Panc1 (cell line): ENCODE data around the gene CDO1. TPM values are rescaled to one million over a fixed set of nuclear protein-coding genes. Genes with fewer than 3 reads are reported as not detected.

Experiments
- ATAC-seq: fragments of 200-7000 bp; cut with Tn5 transposase; 2 replicates; pipeline ENCODE4 v1.9.1; 2020; ENCODE audit warnings: mild to moderate bottlenecking, moderate library complexity
- BruUV-seq: library from RNA; stranded (reverse); fragments of 400-500 nt; replicated peaks from 2 replicates; lab custom pipeline; 2021; lab: Mats Ljungman, UMichigan
- CTCF ChIA-PET: fragments of 300-600 bp; sonication (Branson Sonifier 250); formaldehyde crosslinking; loops from one replicate; lab custom pipeline; 2022; ENCODE audit warnings: antibody characterized with exemption; lab: Charles Lee
- POLR2A ChIA-PET: fragments of 300-600 bp; sonication (Branson Sonifier 250); formaldehyde crosslinking; loops from one replicate; lab custom pipeline; 2022; ENCODE audit warnings: antibody characterized with exemption; lab: Charles Lee
- DNase-seq: peaks from one replicate; pipeline ENCODE4 v3.0.0-alpha.2; 2010; ENCODE audit warnings: low read depth, low spot score
- H3K27ac ChIP-seq: 2 replicates; pipeline ENCODE4 v1.5.1; 2011; ENCODE audit warnings: mild to moderate bottlenecking, low read length, inconsistent platforms
- H3K27me3 ChIP-seq: fragments of 200-500 bp; sonication (Bioruptor generic); 2 replicates; pipeline ENCODE4 v1.6.0; 2014; ENCODE audit warnings: low read length, inconsistent platforms; ENCODE audit not compliant: control insufficient read depth, insufficient read depth
- H3K36me3 ChIP-seq: fragments of 200-500 bp; sonication (Bioruptor generic); 2 replicates; pipeline ENCODE4 v1.5.1; 2014; ENCODE audit warnings: inconsistent platforms, mild to moderate bottlenecking, low read length, moderate library complexity; ENCODE audit not compliant: control insufficient read depth, insufficient read depth
- H3K4me1 ChIP-seq: 2 replicates; pipeline ENCODE4 v1.5.1; 2011; ENCODE audit warnings: inconsistent platforms, mild to moderate bottlenecking, low read length, moderate library complexity; ENCODE audit not compliant: control insufficient read depth, insufficient read depth
- H3K4me3 ChIP-seq, 2 experiments: 2 replicates each; pipeline ENCODE4 v1.5.1; 2011 to 2012; ENCODE audit warnings: low read depth in 2 of 2, low read length in 2 of 2, mild to moderate bottlenecking in 2 of 2, inconsistent platforms in 1 of 2, moderate library complexity in 1 of 2
- H3K9me3 ChIP-seq: fragments of 200-500 bp; sonication (Bioruptor generic); 2 replicates; pipeline ENCODE4 v1.5.1; 2014; ENCODE audit warnings: low read depth, mild to moderate bottlenecking, inconsistent platforms, low read length, moderate library complexity; ENCODE audit not compliant: control insufficient read depth, insufficient read depth
- POLR2AphosphoS5 ChIP-seq: IDR thresholded peaks from 2 replicates; pipeline ENCODE4 v1.6.1; 2012; ENCODE audit warnings: mild to moderate bottlenecking, low read depth, low read length, moderate library complexity
- SIN3A ChIP-seq: IDR thresholded peaks from 2 replicates; pipeline ENCODE4 v1.6.1; 2012; ENCODE audit warnings: low read depth, mild to moderate bottlenecking, low read length, moderate library complexity, borderline replicate concordance; ENCODE audit not compliant: insufficient read depth
- TCF7L2 ChIP-seq: IDR thresholded peaks from 2 replicates; pipeline ENCODE4 v1.6.1; 2011; ENCODE audit warnings: mild to moderate bottlenecking, low read depth, low read length, inconsistent platforms
- in situ Hi-C: cut with HindIII; loops from 2 replicates; pipeline ENCODE4 v1.10.0; 2016; ENCODE audit warnings: low sequenced_read_pairs, low pct_unique_long_range_greater_than_20kb
- intact Hi-C: fragments of 100-400 bp; cut with micrococcal nuclease; formaldehyde crosslinking; loops from one replicate; pipeline ENCODE4 v1.10.0; 2022; ENCODE audit not compliant: unreplicated experiment
- total RNA-seq: library from RNA; stranded (reverse); gene quantifications from one replicate; pipeline ENCODE4 v1.2.1, GENCODE V29; 2021; ENCODE audit not compliant: unreplicated experiment
- TF ChIP-seq, protein P1 (sequence below): fragments of 450-650 bp; IDR thresholded peaks from 2 replicates; pipeline ENCODE4 v1.5.1; 2017; ENCODE audit warnings: mild to moderate bottlenecking
- TF ChIP-seq, protein P2 (sequence below), 2 experiments: IDR thresholded peaks; 2 replicates each; pipeline ENCODE4 v1.6.1; 2011 to 2012; ENCODE audit warnings: low read depth in 2 of 2, control low read depth in 1 of 2, low read length in 1 of 2, mild to moderate bottlenecking in 1 of 2, moderate library complexity in 1 of 2; ENCODE audit not compliant: insufficient read depth in 1 of 2

Gene CDO1
- total RNA-seq, 1 experiment from 2014 or later, result not detected

DNA sequence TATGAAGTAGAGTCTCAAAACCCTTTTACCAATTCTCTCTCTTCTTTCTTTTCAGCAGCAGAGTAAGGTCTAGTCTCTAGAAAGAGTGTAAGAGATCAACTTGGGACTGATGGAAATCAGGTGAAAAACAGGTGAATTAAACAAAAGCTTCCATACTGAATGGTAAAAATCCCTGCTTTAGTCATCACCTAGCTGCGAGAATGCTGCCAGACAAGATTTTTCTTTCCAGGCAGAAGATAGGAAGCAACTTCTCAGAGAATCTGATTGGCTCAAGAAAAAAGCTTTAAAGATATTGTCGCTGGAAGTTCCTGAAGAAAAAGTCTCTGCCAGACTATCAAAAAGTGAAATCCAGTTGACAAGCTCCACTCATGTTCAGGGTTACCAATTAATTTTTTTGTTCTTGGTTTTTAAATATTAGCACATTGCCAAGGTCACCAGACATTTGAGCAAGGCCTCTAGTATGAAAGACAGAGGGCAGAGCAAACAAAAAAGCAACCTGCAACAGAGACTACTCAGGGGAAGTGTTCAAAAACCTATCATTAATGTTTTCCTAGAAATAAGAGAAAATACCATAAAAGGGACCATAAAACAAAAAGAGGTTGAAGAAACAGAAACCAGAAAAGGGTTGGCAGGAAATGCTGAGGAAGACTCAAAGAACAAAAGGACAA lies 9.3 kb downstream of the CDO1 start:
- no TSS peak for BruUV-seq
- POLR2A ChIA-PET, result no interaction called here
- H3K27ac ChIP-seq, result no peak overlapping the region
- ATAC-seq (no peak), DNase-seq (no peak)
- no peaks in the 10 kb centered on the region for H3K36me3 ChIP-seq
- CTCF ChIA-PET, result no interaction called here
- no peaks in the 10 kb centered on the region for H3K9me3 ChIP-seq
- H3K4me1 ChIP-seq, result no peaks in the 10 kb centered on the region
- in situ Hi-C loops, result no loop called here
- H3K4me3 ChIP-seq, result no peak overlapping the region
- H3K27me3 ChIP-seq, result peaks cover 3% of the 10 kb centered on the region
- intact Hi-C loops, result no loop called here
- TF ChIP-seq, protein P1, sequence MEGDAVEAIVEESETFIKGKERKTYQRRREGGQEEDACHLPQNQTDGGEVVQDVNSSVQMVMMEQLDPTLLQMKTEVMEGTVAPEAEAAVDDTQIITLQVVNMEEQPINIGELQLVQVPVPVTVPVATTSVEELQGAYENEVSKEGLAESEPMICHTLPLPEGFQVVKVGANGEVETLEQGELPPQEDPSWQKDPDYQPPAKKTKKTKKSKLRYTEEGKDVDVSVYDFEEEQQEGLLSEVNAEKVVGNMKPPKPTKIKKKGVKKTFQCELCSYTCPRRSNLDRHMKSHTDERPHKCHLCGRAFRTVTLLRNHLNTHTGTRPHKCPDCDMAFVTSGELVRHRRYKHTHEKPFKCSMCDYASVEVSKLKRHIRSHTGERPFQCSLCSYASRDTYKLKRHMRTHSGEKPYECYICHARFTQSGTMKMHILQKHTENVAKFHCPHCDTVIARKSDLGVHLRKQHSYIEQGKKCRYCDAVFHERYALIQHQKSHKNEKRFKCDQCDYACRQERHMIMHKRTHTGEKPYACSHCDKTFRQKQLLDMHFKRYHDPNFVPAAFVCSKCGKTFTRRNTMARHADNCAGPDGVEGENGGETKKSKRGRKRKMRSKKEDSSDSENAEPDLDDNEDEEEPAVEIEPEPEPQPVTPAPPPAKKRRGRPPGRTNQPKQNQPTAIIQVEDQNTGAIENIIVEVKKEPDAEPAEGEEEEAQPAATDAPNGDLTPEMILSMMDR, result no peak
- TF ChIP-seq SIN3A (no peak), TCF7L2 (no peak), POLR2AphosphoS5 (no peak)
- TF ChIP-seq, protein P2, sequence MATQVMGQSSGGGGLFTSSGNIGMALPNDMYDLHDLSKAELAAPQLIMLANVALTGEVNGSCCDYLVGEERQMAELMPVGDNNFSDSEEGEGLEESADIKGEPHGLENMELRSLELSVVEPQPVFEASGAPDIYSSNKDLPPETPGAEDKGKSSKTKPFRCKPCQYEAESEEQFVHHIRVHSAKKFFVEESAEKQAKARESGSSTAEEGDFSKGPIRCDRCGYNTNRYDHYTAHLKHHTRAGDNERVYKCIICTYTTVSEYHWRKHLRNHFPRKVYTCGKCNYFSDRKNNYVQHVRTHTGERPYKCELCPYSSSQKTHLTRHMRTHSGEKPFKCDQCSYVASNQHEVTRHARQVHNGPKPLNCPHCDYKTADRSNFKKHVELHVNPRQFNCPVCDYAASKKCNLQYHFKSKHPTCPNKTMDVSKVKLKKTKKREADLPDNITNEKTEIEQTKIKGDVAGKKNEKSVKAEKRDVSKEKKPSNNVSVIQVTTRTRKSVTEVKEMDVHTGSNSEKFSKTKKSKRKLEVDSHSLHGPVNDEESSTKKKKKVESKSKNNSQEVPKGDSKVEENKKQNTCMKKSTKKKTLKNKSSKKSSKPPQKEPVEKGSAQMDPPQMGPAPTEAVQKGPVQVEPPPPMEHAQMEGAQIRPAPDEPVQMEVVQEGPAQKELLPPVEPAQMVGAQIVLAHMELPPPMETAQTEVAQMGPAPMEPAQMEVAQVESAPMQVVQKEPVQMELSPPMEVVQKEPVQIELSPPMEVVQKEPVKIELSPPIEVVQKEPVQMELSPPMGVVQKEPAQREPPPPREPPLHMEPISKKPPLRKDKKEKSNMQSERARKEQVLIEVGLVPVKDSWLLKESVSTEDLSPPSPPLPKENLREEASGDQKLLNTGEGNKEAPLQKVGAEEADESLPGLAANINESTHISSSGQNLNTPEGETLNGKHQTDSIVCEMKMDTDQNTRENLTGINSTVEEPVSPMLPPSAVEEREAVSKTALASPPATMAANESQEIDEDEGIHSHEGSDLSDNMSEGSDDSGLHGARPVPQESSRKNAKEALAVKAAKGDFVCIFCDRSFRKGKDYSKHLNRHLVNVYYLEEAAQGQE (IDR thresholded peaks at IDR 0.05; ENCODE audit: insufficient read depth in 1 of 2, low read depth in 2 of 2, low read length in 1 of 2), result no peak

DNA sequence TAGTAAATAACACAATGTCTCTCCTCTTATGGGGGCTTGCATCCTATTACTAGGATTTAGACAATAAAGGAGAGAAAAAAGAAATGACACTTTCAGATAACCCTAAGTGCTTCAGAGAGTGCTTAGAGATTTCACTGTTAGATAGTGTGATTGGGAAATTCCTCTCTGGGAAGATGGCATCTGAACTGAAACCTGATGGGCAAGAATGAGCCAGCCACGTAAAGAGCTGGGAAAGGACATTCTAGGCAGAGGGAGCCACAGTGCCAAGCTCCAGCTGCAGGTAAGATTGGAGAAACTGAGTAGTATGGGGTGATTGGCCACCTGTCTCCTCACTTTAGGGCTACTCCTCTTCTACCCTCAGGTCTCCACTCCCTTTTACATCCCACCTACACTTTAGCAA lies 14.5 kb downstream of the CDO1 start:
- Histone ChIP-seq H3K27me3 (peaks cover 2% of the 10 kb centered on the region; the same call in 1 of the 2 replicates), H3K9me3 (no peaks in the 10 kb centered on the region), H3K36me3 (no peaks in the 10 kb centered on the region), H3K27ac (no peak overlapping the region), H3K4me3 (no peak overlapping the region), H3K4me1 (no peaks in the 10 kb centered on the region)
- no peak for DNase-seq
- ChIA-PET CTCF (no interaction called here), POLR2A (no interaction called here)
- ATAC-seq, result no peak
- intact Hi-C loops, result no loop called here
- no peak for TF ChIP-seq POLR2AphosphoS5
- BruUV-seq, result no TSS peak
- in situ Hi-C loops, result no loop called here

DNA sequence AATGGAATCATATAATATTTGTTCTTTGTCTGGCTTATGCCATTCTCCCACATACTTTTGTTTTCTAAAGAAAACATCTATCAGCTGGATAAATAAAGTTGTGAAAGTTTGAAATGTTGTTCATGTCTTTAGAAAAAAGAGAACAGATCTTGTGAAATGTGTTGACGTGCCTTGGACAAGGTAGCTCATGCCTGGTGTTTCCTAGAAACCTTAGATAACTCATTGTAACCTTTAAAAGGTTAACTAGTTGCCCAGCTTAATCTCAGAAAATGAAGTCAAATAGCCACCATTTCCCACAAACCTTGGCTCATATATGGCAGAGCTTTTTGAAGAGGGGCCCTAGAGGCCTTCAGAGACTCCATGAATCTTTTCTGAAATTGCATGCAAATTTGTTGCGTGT lies 15.3 kb downstream of the CDO1 start:
- CTCF ChIA-PET, result no interaction called here
- in situ Hi-C loops (no loop called here), intact Hi-C loops (no loop called here)
- no peaks in the 10 kb centered on the region for H3K9me3 ChIP-seq
- DNase-seq (no peak), ATAC-seq (no peak)
- no peaks in the 10 kb centered on the region for H3K4me1 ChIP-seq
- H3K27ac ChIP-seq, result no peak overlapping the region
- no peaks in the 10 kb centered on the region for H3K36me3 ChIP-seq
- TF ChIP-seq, protein P2 (IDR thresholded peaks at IDR 0.05; ENCODE audit: insufficient read depth in 1 of 2, low read depth in 2 of 2, low read length in 1 of 2), result no peak
- no peak for TF ChIP-seq SIN3A
- no peak for TF ChIP-seq TCF7L2
- TF ChIP-seq, protein P1, result no peak
- no peak for TF ChIP-seq POLR2AphosphoS5
- BruUV-seq, result no TSS peak
- H3K27me3 ChIP-seq, result peaks cover 2% of the 10 kb centered on the region; the same call in 1 of the 2 replicates
- H3K4me3 ChIP-seq, result no peak overlapping the region
- POLR2A ChIA-PET, result no interaction called here
